GM18868 (cell line): ENCODE results near the gene EEF2KMT.

Source experiments
- ATAC-seq: cut with Tn5 transposase; IDR thresholded peaks from one replicate; pipeline ENCODE4 v1.9.1; 2021; ENCODE audit warnings: mild to moderate bottlenecking, moderate library complexity; ENCODE audit not compliant: unreplicated experiment

EEF2KMT gene

GRCh38 chr16:5042574-5043171 lies 54.9 kb downstream of the EEF2KMT start:
- no peak for ATAC-seq

GRCh38 chr16:5041600-5042133 lies 55.9 kb downstream of the EEF2KMT start:
- peak; percentile 58 for ATAC-seq

DNA sequence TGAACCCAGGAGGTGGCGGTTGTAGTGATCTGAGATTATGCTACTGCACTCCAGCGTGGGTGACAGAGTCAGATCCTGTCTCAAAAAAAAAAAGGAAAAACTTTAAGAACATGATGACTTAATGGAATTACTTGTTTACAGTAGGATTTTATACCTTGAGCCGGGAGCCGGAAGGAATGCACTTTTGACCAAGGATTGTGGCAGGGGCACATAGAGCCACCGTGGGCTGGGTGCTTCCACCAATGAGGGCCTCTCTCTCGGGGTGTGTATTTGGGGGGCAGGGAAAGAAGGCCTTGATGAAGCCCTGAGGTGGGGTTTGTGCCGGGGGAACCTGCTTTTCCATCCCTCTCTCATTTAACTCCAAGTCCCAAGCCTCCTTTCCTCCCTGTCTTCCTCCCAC lies 57.1 kb downstream of the EEF2KMT start:
- no peak for ATAC-seq

DNA sequence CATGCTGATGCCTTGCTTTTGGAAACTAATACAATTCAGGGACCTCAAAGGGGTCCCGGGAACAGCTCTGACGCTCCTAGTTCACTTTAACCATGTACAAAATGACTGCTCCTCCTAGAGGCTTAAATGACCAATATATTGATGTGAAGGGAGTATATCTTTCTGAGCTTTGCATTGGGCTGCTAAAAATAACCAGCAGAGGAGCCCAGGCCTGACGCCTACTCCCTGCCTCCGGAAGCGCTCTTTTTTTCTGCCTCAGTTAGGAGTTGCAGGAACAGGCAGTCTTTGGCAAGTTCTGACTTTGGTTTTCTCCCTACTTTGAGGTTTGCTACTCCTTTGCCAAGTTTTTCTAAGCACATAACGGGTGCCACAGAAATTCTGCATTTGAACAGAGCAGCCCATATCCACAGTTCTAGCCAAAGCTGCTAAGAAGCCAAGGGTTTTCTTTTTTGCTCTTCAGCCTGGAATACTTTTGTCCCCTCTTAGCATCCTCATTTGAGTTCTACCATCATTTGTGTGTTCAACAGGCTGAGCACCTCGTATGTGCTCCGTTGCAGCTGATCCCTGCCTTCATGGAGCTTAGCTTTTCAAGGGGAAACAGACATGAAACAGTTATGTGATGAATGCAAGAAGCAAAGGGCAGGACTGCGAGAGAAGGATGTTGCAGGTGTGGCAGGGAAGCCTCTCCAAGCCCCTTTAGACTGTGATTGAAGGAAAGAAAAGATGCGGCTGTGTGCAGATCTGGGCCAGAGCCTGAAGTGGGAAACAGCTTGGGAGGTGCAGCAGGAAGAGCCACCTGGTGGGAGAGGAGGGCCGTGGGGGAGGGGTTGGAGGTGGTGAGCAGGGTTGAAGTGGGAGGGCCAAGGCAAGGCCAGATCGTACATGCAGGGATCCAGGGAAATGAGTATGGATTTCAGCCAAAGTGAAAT lies 61.1 kb downstream of the EEF2KMT start:
- ATAC-seq: no peak

- no peak for ATAC-seq
Observed at GRCh38 chr16:5035909-5036227, 61.7 kb downstream of the EEF2KMT start.
